HCT116 (cell line): ENCODE results near the gene FNDC3B. TPM values are rescaled to one million over a fixed set of nuclear protein-coding genes. Genes with fewer than 3 reads are reported as not detected.

Source experiments
- ATAC-seq: fragments of 200-7000 bp; cut with Tn5 transposase; 2 replicates; pipeline ENCODE4 v1.9.1; 2020; ENCODE audit warnings: mild to moderate bottlenecking, moderate library complexity
- BruUV-seq: library from RNA; stranded (reverse); fragments of 400-500 nt; replicated peaks from 2 replicates; lab custom pipeline; 2021; lab: Mats Ljungman, UMichigan
- CTCF ChIA-PET: fragments of 300-600 bp; sonication (Branson Sonifier 250); formaldehyde crosslinking; loops from one replicate; lab custom pipeline; 2021; ENCODE audit warnings: antibody characterized with exemption; lab: Charles Lee
- POLR2A ChIA-PET: fragments of 300-600, 350-600 bp; sonication (Branson Sonifier 250); formaldehyde crosslinking; loops from one replicate; lab custom pipeline; 2021; ENCODE audit warnings: antibody characterized with exemption; lab: Charles Lee
- RAD21 ChIA-PET, 2 experiments: fragments of 300-600 bp; sonication (Branson Sonifier 250); formaldehyde crosslinking; loops; one replicate each; lab custom pipeline; 2023; ENCODE audit warnings: low total read pairs in 2 of 2; ENCODE audit not compliant: uncharacterized antibody in 2 of 2, unreplicated experiment in 2 of 2, low non-redundant PET in 1 of 2; lab: Charles Lee
- DNase-seq: peaks from one replicate; pipeline ENCODE4 v3.0.0-alpha.2; 2010; ENCODE audit warnings: low read depth, low spot score
- H2AFZ ChIP-seq: fragments of 200-600 bp; shearing (Covaris generic), sonication (generic); 2 replicates; pipeline ENCODE4 v1.6.1; 2017; ENCODE audit warnings: low read depth, mixed run types, mixed read lengths, antibody characterized with exemption, low read length; ENCODE audit not compliant: poor library complexity, severe bottlenecking
- H3K27ac ChIP-seq: 2 replicates; pipeline ENCODE4 v1.5.1; 2012; ENCODE audit warnings: low read depth, low read length
- H3K27me3 ChIP-seq: fragments of 200-600 bp; sonication (generic); 2 replicates; pipeline ENCODE4 v1.6.1; 2016; ENCODE audit warnings: mixed run types, low read length, mixed read lengths; ENCODE audit not compliant: insufficient read depth
- H3K36me3 ChIP-seq, 2 experiments: fragments of 200-500 bp in 1 of 2; fragments of 200-600 bp in 1 of 2; sonication (Bioruptor generic) in 1 of 2; sonication (generic) in 1 of 2; 2 replicates each; pipeline versions ENCODE4 v1.5.1 to v1.6.1; 2014 to 2016; ENCODE audit warnings: low read length in 2 of 2, inconsistent platforms in 1 of 2, mixed read lengths in 1 of 2, mixed run types in 1 of 2; ENCODE audit not compliant: insufficient read depth in 2 of 2, control insufficient read depth in 1 of 2
- H3K4me1 ChIP-seq, 2 experiments: fragments of 200-600 bp in 1 of 2; sonication (generic) in 1 of 2; 2 replicates each; pipeline versions ENCODE4 v1.5.1 to v1.6.1; 2012 to 2017; ENCODE audit warnings: low read length in 2 of 2, inconsistent platforms in 1 of 2, mild to moderate bottlenecking in 1 of 2, mixed read lengths in 1 of 2, mixed run types in 1 of 2, moderate library complexity in 1 of 2; ENCODE audit not compliant: insufficient read depth in 2 of 2, control insufficient read depth in 1 of 2
- H3K4me2 ChIP-seq: fragments of 200-600 bp; sonication (generic); 2 replicates; pipeline ENCODE4 v1.6.1; 2017; ENCODE audit warnings: mixed run types, low read length, mixed read lengths
- H3K4me3 ChIP-seq, 2 experiments: fragments of 200-600 bp in 1 of 2; sonication (generic) in 1 of 2; replicated peaks in 1 of 2; 2 replicates each; pipeline ENCODE4 v1.5.1; 2011 to 2016; ENCODE audit warnings: low read length in 2 of 2, control low read depth in 1 of 2, low read depth in 1 of 2, mild to moderate bottlenecking in 1 of 2, mixed read lengths in 1 of 2, mixed run types in 1 of 2
- H3K79me2 ChIP-seq: fragments of 200-600 bp; sonication (generic); 2 replicates; pipeline ENCODE4 v1.6.1; 2017; ENCODE audit warnings: mild to moderate bottlenecking, mixed run types, low read length, moderate library complexity, mixed read lengths; ENCODE audit not compliant: insufficient read depth
- H3K9ac ChIP-seq: fragments of 200-600 bp; sonication (generic); 2 replicates; pipeline ENCODE4 v1.6.1; 2016; ENCODE audit warnings: low read length, mixed read lengths
- H3K9me2 ChIP-seq: fragments of 200-600 bp; sonication (generic), shearing (Covaris generic); 2 replicates; pipeline ENCODE4 v1.6.1; 2017; ENCODE audit warnings: mixed run types, mild to moderate bottlenecking, moderate library complexity; ENCODE audit not compliant: insufficient read depth
- H3K9me3 ChIP-seq, 2 experiments: fragments of 200-500 bp in 1 of 2; fragments of 200-600 bp in 1 of 2; sonication (Bioruptor generic) in 1 of 2; sonication (generic) in 1 of 2; 2 replicates each; pipeline ENCODE4 v1.6.1; 2014 to 2017; ENCODE audit warnings: low read length in 2 of 2, mixed read lengths in 2 of 2, inconsistent platforms in 1 of 2, low read depth in 1 of 2, mild to moderate bottlenecking in 1 of 2, mixed run types in 1 of 2, moderate library complexity in 1 of 2; ENCODE audit not compliant: control insufficient read depth in 1 of 2, insufficient read depth in 1 of 2
- H4K20me1 ChIP-seq: fragments of 200-600 bp; sonication (generic), shearing (Covaris generic); 2 replicates; pipeline ENCODE4 v1.6.1; 2017; ENCODE audit warnings: mixed run types, mild to moderate bottlenecking, moderate library complexity; ENCODE audit not compliant: insufficient read depth
- ATF3 ChIP-seq: IDR thresholded peaks from 2 replicates; pipeline ENCODE4 v1.6.1; 2012
- CBX3 ChIP-seq: IDR thresholded peaks from 2 replicates; pipeline ENCODE4 v1.6.1; 2012; ENCODE audit warnings: low read depth
- FOSL1 ChIP-seq: IDR thresholded peaks from 2 replicates; pipeline ENCODE4 v1.6.1; 2012; ENCODE audit warnings: low read depth
- SIN3A ChIP-seq: IDR thresholded peaks from 2 replicates; pipeline ENCODE4 v1.6.1; 2012; ENCODE audit warnings: low read depth
- SP1 ChIP-seq: IDR thresholded peaks from 2 replicates; pipeline ENCODE4 v1.6.1; 2012; ENCODE audit warnings: low read depth
- SRF ChIP-seq: IDR thresholded peaks from 2 replicates; pipeline ENCODE4 v1.6.1; 2012; ENCODE audit warnings: low read depth
- TCF7L2 ChIP-seq: IDR thresholded peaks from 2 replicates; pipeline ENCODE4 v1.7.0; 2011; ENCODE audit warnings: borderline replicate concordance, inconsistent platforms; ENCODE audit not compliant: insufficient read depth, insufficient read length; ENCODE audit errors: extremely low read depth
- YY1 ChIP-seq: IDR thresholded peaks from 2 replicates; pipeline ENCODE4 v1.6.1; 2011; ENCODE audit warnings: low read length, low read depth, moderate library complexity, mild to moderate bottlenecking; ENCODE audit not compliant: insufficient replicate concordance; ENCODE audit errors: extremely low read depth
- ZFX ChIP-seq: fragments of 450-650 bp; IDR thresholded peaks from 2 replicates; pipeline ENCODE4 v1.6.1; 2017
- intact Hi-C: fragments of 100-400 bp; cut with micrococcal nuclease; formaldehyde crosslinking; loops from 2 replicates; pipeline ENCODE4 v1.10.0; 2022
- total RNA-seq: library from RNA; stranded (reverse); gene quantifications from one replicate; pipeline ENCODE4 v1.2.1, GENCODE V29; 2021; ENCODE audit not compliant: unreplicated experiment
- TF ChIP-seq, protein P1 (sequence below), 3 experiments: fragments of 200-600 bp in 1 of 3; sonication (generic) in 1 of 3; IDR thresholded peaks in 2 of 3; conservative IDR thresholded peaks in 1 of 3; 2 replicates each; pipeline ENCODE4 v1.5.1; 2012 to 2017; ENCODE audit warnings: low read depth in 2 of 3, low read length in 2 of 3, antibody characterized with exemption in 1 of 3, borderline replicate concordance in 1 of 3, control low read depth in 1 of 3, mild to moderate bottlenecking in 1 of 3, mixed read lengths in 1 of 3, mixed run types in 1 of 3, moderate library complexity in 1 of 3; ENCODE audit not compliant: insufficient read depth in 1 of 3

Gene FNDC3B
- total RNA-seq, 1 experiment from 2014 or later, result 45.7 TPM

GRCh38 chr3:172266103-172266502 lies 226.7 kb downstream of the FNDC3B start (continued):
- TF ChIP-seq, protein P1, sequence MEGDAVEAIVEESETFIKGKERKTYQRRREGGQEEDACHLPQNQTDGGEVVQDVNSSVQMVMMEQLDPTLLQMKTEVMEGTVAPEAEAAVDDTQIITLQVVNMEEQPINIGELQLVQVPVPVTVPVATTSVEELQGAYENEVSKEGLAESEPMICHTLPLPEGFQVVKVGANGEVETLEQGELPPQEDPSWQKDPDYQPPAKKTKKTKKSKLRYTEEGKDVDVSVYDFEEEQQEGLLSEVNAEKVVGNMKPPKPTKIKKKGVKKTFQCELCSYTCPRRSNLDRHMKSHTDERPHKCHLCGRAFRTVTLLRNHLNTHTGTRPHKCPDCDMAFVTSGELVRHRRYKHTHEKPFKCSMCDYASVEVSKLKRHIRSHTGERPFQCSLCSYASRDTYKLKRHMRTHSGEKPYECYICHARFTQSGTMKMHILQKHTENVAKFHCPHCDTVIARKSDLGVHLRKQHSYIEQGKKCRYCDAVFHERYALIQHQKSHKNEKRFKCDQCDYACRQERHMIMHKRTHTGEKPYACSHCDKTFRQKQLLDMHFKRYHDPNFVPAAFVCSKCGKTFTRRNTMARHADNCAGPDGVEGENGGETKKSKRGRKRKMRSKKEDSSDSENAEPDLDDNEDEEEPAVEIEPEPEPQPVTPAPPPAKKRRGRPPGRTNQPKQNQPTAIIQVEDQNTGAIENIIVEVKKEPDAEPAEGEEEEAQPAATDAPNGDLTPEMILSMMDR (IDR thresholded peaks at IDR 0.05 in 2 of 3, conservative IDR thresholded peaks at IDR 0.05 in 1 of 3; ENCODE audit: borderline replicate concordance in 1 of 3, insufficient read depth in 1 of 3, low read depth in 2 of 3, low read length in 2 of 3), result no peak
- TF ChIP-seq CBX3, result no peak
- TF ChIP-seq SRF, result no peak
- TF ChIP-seq ZFX, result no peak

- BruUV-seq, result no TSS peak
- DNase-seq (no peak), ATAC-seq (no peak)
- CTCF ChIA-PET, result no interaction called here
- H3K27ac ChIP-seq, result no peak overlapping the region
- no peak overlapping the region for H3K9ac ChIP-seq
- TF ChIP-seq SP1 (no peak), FOSL1 (no peak), SRF (no peak)
- no peaks in the 10 kb centered on the region for H3K9me2 ChIP-seq
- no peaks in the 10 kb centered on the region for H3K36me3 ChIP-seq
- intact Hi-C loops, result no loop called here
- no peak overlapping the region for H2AFZ ChIP-seq
- H4K20me1 ChIP-seq, result no peaks in the 10 kb centered on the region
- H3K79me2 ChIP-seq, result no peaks in the 10 kb centered on the region
- H3K4me1 ChIP-seq, result no peaks in the 10 kb centered on the region
- no peaks in the 10 kb centered on the region for H3K27me3 ChIP-seq
- RAD21 ChIA-PET, result no interaction called here
- no peak overlapping the region for H3K4me3 ChIP-seq
- no peak overlapping the region for H3K4me2 ChIP-seq
- POLR2A ChIA-PET, result no interaction called here
- no peaks in the 10 kb centered on the region for H3K9me3 ChIP-seq
These were observed 229.0 kb downstream of the FNDC3B start for GRCh38 chr3:172268425-172268824.

DNA sequence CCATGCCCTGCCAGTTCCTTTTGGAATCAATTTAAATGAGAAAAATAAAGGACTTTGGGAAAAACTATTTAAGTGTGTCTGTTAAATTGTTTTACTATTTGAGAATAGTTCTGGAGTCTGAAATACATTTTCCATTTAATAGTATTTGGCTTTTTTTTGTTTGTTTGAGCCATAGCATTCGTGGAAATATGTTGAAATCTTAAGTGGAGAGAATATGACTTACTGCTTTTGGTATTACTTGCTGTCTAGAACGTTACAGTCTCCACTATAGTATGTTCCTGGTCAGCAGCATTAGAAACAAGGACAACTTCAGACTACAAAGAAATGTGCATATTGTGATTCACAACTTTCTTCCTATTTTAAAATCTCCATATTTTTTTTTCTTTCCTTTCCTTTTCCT lies 229.5 kb downstream of the FNDC3B start:
- no peaks in the 10 kb centered on the region for H4K20me1 ChIP-seq
- H3K27me3 ChIP-seq, result no peaks in the 10 kb centered on the region
- DNase-seq, result no peak
- H3K79me2 ChIP-seq, result no peaks in the 10 kb centered on the region
- CTCF ChIA-PET, result no interaction called here
- H3K4me2 ChIP-seq, result no peak overlapping the region
- H3K4me3 ChIP-seq, result no peak overlapping the region
- RAD21 ChIA-PET, result no interaction called here
- H2AFZ ChIP-seq, result no peak overlapping the region
- no peak for TF ChIP-seq ATF3
- TF ChIP-seq CBX3, result no peak
- no peak for TF ChIP-seq TCF7L2
- no peak for TF ChIP-seq YY1
- TF ChIP-seq SIN3A, result no peak
- TF ChIP-seq SP1, result no peak
- TF ChIP-seq, all 23 proteins: peak for 0
- no peaks in the 10 kb centered on the region for H3K9me3 ChIP-seq
- H3K36me3 ChIP-seq, result no peaks in the 10 kb centered on the region
- intact Hi-C loops, result no loop called here
- H3K27ac ChIP-seq, result no peak overlapping the region
- ATAC-seq, result no peak
- POLR2A ChIA-PET, result no interaction called here
- no TSS peak for BruUV-seq
- no peaks in the 10 kb centered on the region for H3K4me1 ChIP-seq
- no peak overlapping the region for H3K9ac ChIP-seq
- H3K9me2 ChIP-seq, result no peaks in the 10 kb centered on the region
